Measurements from ENCODE around the gene DIO3. TPM values are rescaled to one million over a fixed set of nuclear protein-coding genes. Genes with fewer than 3 reads are reported as not detected.

The DIO3 gene
- 1.8 TPM for total RNA-seq
- polyA plus RNA-seq: 14.1 TPM

GRCh38 chr14:101561145-101561896 is at the start of gene DIO3:
Gene DIO3, plus strand, starts transcription at chr14:101561495.
- WGBS: 12% methylated on average over 73 of the region's 73 CpGs
- DNase-seq (ENCODE audit: extremely low spot score): no peak
- Histone ChIP-seq H3K27ac (ENCODE audit: low read depth) (no peak within 1 kb of the TSS), H3K4me1 (ENCODE audit: insufficient read depth) (no peaks in the 10 kb centered on the region), H3K4me3 (ENCODE audit: low read depth, low read length) (peak within 1 kb of the TSS; percentile 68), H3K36me3 (ENCODE audit: insufficient read depth) (no peaks in the 10 kb centered on the region)

- WGBS: 57% methylated on average over 20 of the region's 20 CpGs
- DNase-seq (ENCODE audit: extremely low spot score): no peak
- H3K27ac ChIP-seq (ENCODE audit: low read depth): no peak overlapping the region
- H3K4me3 ChIP-seq (ENCODE audit: low read depth, low read length): no peak overlapping the region
- H3K4me1 ChIP-seq (ENCODE audit: insufficient read depth): no peaks in the 10 kb centered on the region
- no peaks in the 10 kb centered on the region for H3K36me3 ChIP-seq (ENCODE audit: insufficient read depth)
Observed at GRCh38 chr14:101511620-101512375, 49.5 kb upstream of the DIO3 start.

- H3K4me1 ChIP-seq (ENCODE audit: insufficient read depth): no peaks in the 10 kb centered on the region
- no peak overlapping the region for H3K27ac ChIP-seq (ENCODE audit: low read depth)
- H3K36me3 ChIP-seq (ENCODE audit: insufficient read depth): no peaks in the 10 kb centered on the region
- 87% methylated on average over 9 of the region's 9 CpGs for WGBS
- H3K4me3 ChIP-seq (ENCODE audit: low read depth, low read length): no peak overlapping the region
- DNase-seq (ENCODE audit: extremely low spot score): no peak
Observed at GRCh38 chr14:101512376-101512695, 49.0 kb upstream of the DIO3 start.

GRCh38 chr14:101514136-101514535 is 47.2 kb upstream of the DIO3 start:
- Histone ChIP-seq H3K4me1 (ENCODE audit: insufficient read depth) (no peaks in the 10 kb centered on the region), H3K36me3 (ENCODE audit: insufficient read depth) (no peaks in the 10 kb centered on the region), H3K4me3 (ENCODE audit: low read depth, low read length) (no peak overlapping the region), H3K27ac (ENCODE audit: low read depth) (no peak overlapping the region)
- WGBS: 86% methylated on average over 5 of the region's 5 CpGs
- no peak for DNase-seq (ENCODE audit: extremely low spot score)

GRCh38 chr14:101516401-101516800 is 44.9 kb upstream of the DIO3 start:
- DNase-seq (ENCODE audit: extremely low spot score): no peak
- no peaks in the 10 kb centered on the region for H3K36me3 ChIP-seq (ENCODE audit: insufficient read depth)
- H3K4me3 ChIP-seq (ENCODE audit: low read depth, low read length): no peak overlapping the region
- H3K27ac ChIP-seq (ENCODE audit: low read depth): no peak overlapping the region
- no peaks in the 10 kb centered on the region for H3K4me1 ChIP-seq (ENCODE audit: insufficient read depth)
- WGBS: 93% methylated on average over 9 of the region's 9 CpGs

- WGBS: 71% methylated on average over 28 of the region's 28 CpGs
- no peaks in the 10 kb centered on the region for H3K36me3 ChIP-seq (ENCODE audit: insufficient read depth)
- no peaks in the 10 kb centered on the region for H3K4me1 ChIP-seq (ENCODE audit: insufficient read depth)
- H3K27ac ChIP-seq (ENCODE audit: low read depth): no peak overlapping the region
- DNase-seq (ENCODE audit: extremely low spot score): no peak
- no peak overlapping the region for H3K4me3 ChIP-seq (ENCODE audit: low read depth, low read length)
Observed at GRCh38 chr14:101518611-101519473, 42.5 kb upstream of the DIO3 start.

GRCh38 chr14:101520621-101521472 is 40.4 kb upstream of the DIO3 start:
- Histone ChIP-seq H3K27ac (ENCODE audit: low read depth) (no peak overlapping the region), H3K4me1 (ENCODE audit: insufficient read depth) (no peaks in the 10 kb centered on the region), H3K36me3 (ENCODE audit: insufficient read depth) (no peaks in the 10 kb centered on the region), H3K4me3 (ENCODE audit: low read depth, low read length) (no peak overlapping the region)
- 82% methylated on average over 30 of the region's 30 CpGs for WGBS
- DNase-seq (ENCODE audit: extremely low spot score): no peak

- H3K36me3 ChIP-seq (ENCODE audit: insufficient read depth): no peaks in the 10 kb centered on the region
- no peaks in the 10 kb centered on the region for H3K4me1 ChIP-seq (ENCODE audit: insufficient read depth)
- no peak overlapping the region for H3K27ac ChIP-seq (ENCODE audit: low read depth)
- WGBS: 75% methylated on average over 17 of the region's 17 CpGs
- H3K4me3 ChIP-seq (ENCODE audit: low read depth, low read length): no peak overlapping the region
- DNase-seq (ENCODE audit: extremely low spot score): no peak
Observed at GRCh38 chr14:101521473-101521915, 39.8 kb upstream of the DIO3 start.

GRCh38 chr14:101521978-101522377 is 39.3 kb upstream of the DIO3 start:
- no peak overlapping the region for H3K27ac ChIP-seq (ENCODE audit: low read depth)
- no peak for DNase-seq (ENCODE audit: extremely low spot score)

GRCh38 chr14:101525640-101526527 is 35.4 kb upstream of the DIO3 start:
- H3K36me3 ChIP-seq (ENCODE audit: insufficient read depth): no peaks in the 10 kb centered on the region
- no peak for DNase-seq (ENCODE audit: extremely low spot score)
- no peak overlapping the region for H3K27ac ChIP-seq (ENCODE audit: low read depth)
- no peaks in the 10 kb centered on the region for H3K4me1 ChIP-seq (ENCODE audit: insufficient read depth)
- WGBS: 77% methylated on average over 41 of the region's 41 CpGs
- H3K4me3 ChIP-seq (ENCODE audit: low read depth, low read length): no peak overlapping the region

More at GRCh38 chr14:101521978-101522377, 39.3 kb upstream of the DIO3 start:
- Histone ChIP-seq H3K36me3 (ENCODE audit: insufficient read depth) (no peaks in the 10 kb centered on the region), H3K4me1 (ENCODE audit: insufficient read depth) (no peaks in the 10 kb centered on the region), H3K4me3 (ENCODE audit: low read depth, low read length) (no peak overlapping the region)
- 90% methylated on average over 8 of the region's 8 CpGs for WGBS

GRCh38 chr14:101527987-101528386 is 33.3 kb upstream of the DIO3 start:
- Histone ChIP-seq H3K4me1 (ENCODE audit: insufficient read depth) (no peaks in the 10 kb centered on the region), H3K27ac (ENCODE audit: low read depth) (no peak overlapping the region), H3K4me3 (ENCODE audit: low read depth, low read length) (no peak overlapping the region), H3K36me3 (ENCODE audit: insufficient read depth) (no peaks in the 10 kb centered on the region)
- no peak for DNase-seq (ENCODE audit: extremely low spot score)
- WGBS: 94% methylated on average over 11 of the region's 11 CpGs

- 67% methylated on average over 13 of the region's 13 CpGs for WGBS
Observed at GRCh38 chr14:101529079-101529478, 32.2 kb upstream of the DIO3 start.

More at GRCh38 chr14:101529079-101529478, 32.2 kb upstream of the DIO3 start:
- no peak overlapping the region for H3K4me3 ChIP-seq (ENCODE audit: low read depth, low read length)
- H3K4me1 ChIP-seq (ENCODE audit: insufficient read depth): no peaks in the 10 kb centered on the region
- H3K36me3 ChIP-seq (ENCODE audit: insufficient read depth): no peaks in the 10 kb centered on the region
- DNase-seq (ENCODE audit: extremely low spot score): no peak
- H3K27ac ChIP-seq (ENCODE audit: low read depth): no peak overlapping the region
